ENCODE data around the gene HTR6.

- TF ChIP-seq EZH2 (IDR thresholded peaks at IDR 0.05; ENCODE audit: low read depth) (no peak), CTCF (conservative IDR thresholded peaks at IDR 0.05) (peak; percentile 89)
Measured at GRCh38 chr1:19704247-19705113, 39.8 kb downstream of the HTR6 start.

Measured in PC-9 (cell line).